Lower leg skin (tissue), 3 donors: ENCODE measurements around the gene MSANTD1.

Experiments
- CTCF ChIP-seq, 3 donors: fragments of 450-650 bp; IDR thresholded peaks; one replicate each; pipeline ENCODE4 v1.5.1; 2016; ENCODE audit warnings: antibody characterized with exemption in 3 of 3, mild to moderate bottlenecking in 3 of 3, moderate library complexity in 2 of 3
- POLR2A ChIP-seq, 2 donors: fragments of 450-650 bp; IDR thresholded peaks; one replicate each; pipeline ENCODE4 v1.6.1; 2016 to 2017; ENCODE audit warnings: antibody characterized with exemption in 2 of 2, mild to moderate bottlenecking in 1 of 2, moderate library complexity in 1 of 2

GRCh38 chr4:3276986-3277385 lies 28.0 kb downstream of the MSANTD1 start:
- TF ChIP-seq POLR2A (IDR thresholded peaks at IDR 0.05) (no peak), CTCF (IDR thresholded peaks at IDR 0.05) (no peak)
